ENCODE results near the gene RIMS3. TPM values are rescaled to one million over a fixed set of nuclear protein-coding genes. Genes with fewer than 3 reads are reported as not detected.

Gene RIMS3
- total RNA-seq, 1 experiment from 2014 or later = 19.8 TPM

- ChIA-PET POLR2A (interaction anchor here (1.9 kb wide), 1 partner anchor 12 kb away, joined by 7 read pairs; the partner anchor contains the start of gene NFYC), CTCF (interaction anchor here (0.8 to 3.1 kb wide), 3 partner anchors 10 to 54 kb away, joined by 4 to 13 read pairs (median 4); no protein-coding TSS in a partner anchor)
- no peak overlapping the region for H3K27ac Mint-ChIP-seq
- ATAC-seq (0 out of 2 replicates have a peak, but pooled peaks have one; percentile 38), DNase-seq (ENCODE audit: low spot score) (no peak)
- H3K9me3 Mint-ChIP-seq = peaks cover 14% of the 10 kb centered on the region
- no peaks in the 10 kb centered on the region; the same call in 1 of the 2 replicates for H3K4me1 Mint-ChIP-seq
- TF ChIP-seq, protein P1, sequence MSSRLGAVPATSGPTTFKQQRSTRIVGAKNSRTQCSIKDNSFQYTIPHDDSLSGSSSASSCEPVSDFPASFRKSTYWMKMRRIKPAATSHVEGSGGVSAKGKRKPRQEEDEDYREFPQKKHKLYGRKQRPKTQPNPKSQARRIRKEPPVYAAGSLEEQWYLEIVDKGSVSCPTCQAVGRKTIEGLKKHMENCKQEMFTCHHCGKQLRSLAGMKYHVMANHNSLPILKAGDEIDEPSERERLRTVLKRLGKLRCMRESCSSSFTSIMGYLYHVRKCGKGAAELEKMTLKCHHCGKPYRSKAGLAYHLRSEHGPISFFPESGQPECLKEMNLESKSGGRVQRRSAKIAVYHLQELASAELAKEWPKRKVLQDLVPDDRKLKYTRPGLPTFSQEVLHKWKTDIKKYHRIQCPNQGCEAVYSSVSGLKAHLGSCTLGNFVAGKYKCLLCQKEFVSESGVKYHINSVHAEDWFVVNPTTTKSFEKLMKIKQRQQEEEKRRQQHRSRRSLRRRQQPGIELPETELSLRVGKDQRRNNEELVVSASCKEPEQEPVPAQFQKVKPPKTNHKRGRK (CRISPR knock-in tag; IDR thresholded peaks at IDR 0.05; ENCODE audit: borderline replicate concordance) = no peak
- TF ChIP-seq, protein P2, sequence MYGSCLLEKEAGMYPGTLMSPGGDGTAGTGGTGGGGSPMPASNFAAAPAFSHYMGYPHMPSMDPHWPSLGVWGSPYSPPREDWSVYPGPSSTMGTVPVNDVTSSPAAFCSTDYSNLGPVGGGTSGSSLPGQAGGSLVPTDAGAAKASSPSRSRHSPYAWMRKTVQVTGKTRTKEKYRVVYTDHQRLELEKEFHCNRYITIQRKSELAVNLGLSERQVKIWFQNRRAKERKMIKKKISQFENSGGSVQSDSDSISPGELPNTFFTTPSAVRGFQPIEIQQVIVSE (CRISPR knock-in tag; IDR thresholded peaks at IDR 0.05; ENCODE audit: borderline replicate concordance) = no peak
- TF ChIP-seq, protein P3, sequence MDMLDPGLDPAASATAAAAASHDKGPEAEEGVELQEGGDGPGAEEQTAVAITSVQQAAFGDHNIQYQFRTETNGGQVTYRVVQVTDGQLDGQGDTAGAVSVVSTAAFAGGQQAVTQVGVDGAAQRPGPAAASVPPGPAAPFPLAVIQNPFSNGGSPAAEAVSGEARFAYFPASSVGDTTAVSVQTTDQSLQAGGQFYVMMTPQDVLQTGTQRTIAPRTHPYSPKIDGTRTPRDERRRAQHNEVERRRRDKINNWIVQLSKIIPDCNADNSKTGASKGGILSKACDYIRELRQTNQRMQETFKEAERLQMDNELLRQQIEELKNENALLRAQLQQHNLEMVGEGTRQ (CRISPR knock-in tag; IDR thresholded peaks at IDR 0.05) = peak; percentile 54; the same call in 1 of the 2 replicates
- no peak for TF ChIP-seq ZNF416 (CRISPR knock-in tag; IDR thresholded peaks at IDR 0.05)
- no peaks in the 10 kb centered on the region for H3K36me3 Mint-ChIP-seq
- no peaks in the 10 kb centered on the region for H3K27me3 Mint-ChIP-seq (ENCODE audit: low read depth)
- no peak overlapping the region for H3K4me3 Mint-ChIP-seq
These were observed 13.9 kb upstream of the RIMS3 start for GRCh38 chr1:40679165-40679953.

GRCh38 chr1:40676501-40676900, 11.0 kb upstream of the RIMS3 start:
- Mint-ChIP-seq H3K27ac (no peak overlapping the region), H3K36me3 (no peaks in the 10 kb centered on the region), H3K9me3 (no peaks in the 10 kb centered on the region; the same call in 1 of the 2 replicates), H3K4me3 (no peak overlapping the region), H3K27me3 (ENCODE audit: low read depth) (no peaks in the 10 kb centered on the region), H3K4me1 (no peaks in the 10 kb centered on the region; the same call in 1 of the 2 replicates)
- TF ChIP-seq ZMAT4 (CRISPR knock-in tag; IDR thresholded peaks at IDR 0.05) = no peak
- no peak for TF ChIP-seq ZNF138 (CRISPR knock-in tag; conservative IDR thresholded peaks at IDR 0.05)
- TF ChIP-seq TP53 (CRISPR knock-in tag; IDR thresholded peaks at IDR 0.05) = no peak
- TF ChIP-seq CREB1 (CRISPR knock-in tag; IDR thresholded peaks at IDR 0.05) = no peak
- TF ChIP-seq, protein P4, sequence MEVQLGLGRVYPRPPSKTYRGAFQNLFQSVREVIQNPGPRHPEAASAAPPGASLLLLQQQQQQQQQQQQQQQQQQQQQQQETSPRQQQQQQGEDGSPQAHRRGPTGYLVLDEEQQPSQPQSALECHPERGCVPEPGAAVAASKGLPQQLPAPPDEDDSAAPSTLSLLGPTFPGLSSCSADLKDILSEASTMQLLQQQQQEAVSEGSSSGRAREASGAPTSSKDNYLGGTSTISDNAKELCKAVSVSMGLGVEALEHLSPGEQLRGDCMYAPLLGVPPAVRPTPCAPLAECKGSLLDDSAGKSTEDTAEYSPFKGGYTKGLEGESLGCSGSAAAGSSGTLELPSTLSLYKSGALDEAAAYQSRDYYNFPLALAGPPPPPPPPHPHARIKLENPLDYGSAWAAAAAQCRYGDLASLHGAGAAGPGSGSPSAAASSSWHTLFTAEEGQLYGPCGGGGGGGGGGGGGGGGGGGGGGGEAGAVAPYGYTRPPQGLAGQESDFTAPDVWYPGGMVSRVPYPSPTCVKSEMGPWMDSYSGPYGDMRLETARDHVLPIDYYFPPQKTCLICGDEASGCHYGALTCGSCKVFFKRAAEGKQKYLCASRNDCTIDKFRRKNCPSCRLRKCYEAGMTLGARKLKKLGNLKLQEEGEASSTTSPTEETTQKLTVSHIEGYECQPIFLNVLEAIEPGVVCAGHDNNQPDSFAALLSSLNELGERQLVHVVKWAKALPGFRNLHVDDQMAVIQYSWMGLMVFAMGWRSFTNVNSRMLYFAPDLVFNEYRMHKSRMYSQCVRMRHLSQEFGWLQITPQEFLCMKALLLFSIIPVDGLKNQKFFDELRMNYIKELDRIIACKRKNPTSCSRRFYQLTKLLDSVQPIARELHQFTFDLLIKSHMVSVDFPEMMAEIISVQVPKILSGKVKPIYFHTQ (CRISPR knock-in tag; IDR thresholded peaks at IDR 0.05) = no peak
- TF ChIP-seq, protein P5, sequence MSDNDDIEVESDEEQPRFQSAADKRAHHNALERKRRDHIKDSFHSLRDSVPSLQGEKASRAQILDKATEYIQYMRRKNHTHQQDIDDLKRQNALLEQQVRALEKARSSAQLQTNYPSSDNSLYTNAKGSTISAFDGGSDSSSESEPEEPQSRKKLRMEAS (CRISPR knock-in tag; IDR thresholded peaks at IDR 0.05) = no peak
- POLR2A ChIA-PET = no interaction called here
- ATAC-seq (no peak), DNase-seq (ENCODE audit: low spot score) (no peak)
- CTCF ChIA-PET = no interaction called here

DNA sequence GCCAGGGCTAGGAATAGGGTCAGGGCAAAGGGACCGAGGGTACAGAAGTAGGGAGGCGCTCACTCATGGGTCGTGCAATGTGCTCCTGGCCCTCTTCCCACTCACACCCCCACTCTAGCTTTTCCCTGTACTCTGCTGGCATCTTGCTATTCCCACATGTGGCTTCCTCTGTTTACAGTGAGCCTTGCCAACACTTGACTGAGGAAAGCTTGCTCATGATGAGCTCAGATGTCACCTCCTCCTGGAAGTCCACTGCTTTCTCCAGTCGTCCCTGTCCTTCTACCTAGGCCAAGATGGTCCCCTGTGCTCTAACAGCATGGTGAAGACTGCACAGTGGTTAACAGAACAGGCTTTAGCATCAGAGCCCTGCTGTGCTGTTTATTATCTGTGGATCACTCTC, 8.0 kb upstream of the RIMS3 start:
- Mint-ChIP-seq H3K4me1 (peaks cover 5% of the 10 kb centered on the region; the same call in 1 of the 2 replicates), H3K27me3 (ENCODE audit: low read depth) (0 out of 2 replicates have a peak, but pooled peaks cover 3% of the 10 kb centered on the region), H3K9me3 (no peaks in the 10 kb centered on the region), H3K4me3 (no peak overlapping the region), H3K27ac (no peak overlapping the region), H3K36me3 (no peaks in the 10 kb centered on the region)
- ChIA-PET POLR2A (no interaction called here), CTCF (no interaction called here)
- no peak for DNase-seq (ENCODE audit: low spot score)
- ATAC-seq = no peak
- no peak for TF ChIP-seq GRHL2 (CRISPR knock-in tag; IDR thresholded peaks at IDR 0.05; ENCODE audit: insufficient replicate concordance, severe bottlenecking)

Measured in WTC11 (cell line).